GM12891 (cell line): ENCODE measurements around the gene PTGER4.
"Not testable (repeated sequence)": the region's sequence is repeated elsewhere in the genome, so short reads cannot be mapped to it uniquely, and the experiment has no call there.

Source experiments
- PAX5 ChIP-seq: IDR thresholded peaks from 2 replicates; pipeline ENCODE4 v1.6.1; 2011; ENCODE audit warnings: low read length, moderate library complexity, mild to moderate bottlenecking; ENCODE audit not compliant: insufficient read depth, severe bottlenecking
- POLR2A ChIP-seq: IDR thresholded peaks from 2 replicates; pipeline ENCODE4 v1.6.1; 2011; ENCODE audit warnings: low read depth, low read length, control low read depth
- POLR2AphosphoS5 ChIP-seq: IDR thresholded peaks from 2 replicates; pipeline ENCODE4 v1.6.1; 2011; ENCODE audit warnings: low read depth, low read length, control low read depth
- SPI1 ChIP-seq: IDR thresholded peaks from 2 replicates; pipeline ENCODE4 v1.6.1; 2011; ENCODE audit warnings: low read depth, low read length, control low read depth
- TAF1 ChIP-seq: IDR thresholded peaks from 2 replicates; pipeline ENCODE4 v1.6.1; 2011; ENCODE audit warnings: low read depth, low read length, control low read depth

DNA sequence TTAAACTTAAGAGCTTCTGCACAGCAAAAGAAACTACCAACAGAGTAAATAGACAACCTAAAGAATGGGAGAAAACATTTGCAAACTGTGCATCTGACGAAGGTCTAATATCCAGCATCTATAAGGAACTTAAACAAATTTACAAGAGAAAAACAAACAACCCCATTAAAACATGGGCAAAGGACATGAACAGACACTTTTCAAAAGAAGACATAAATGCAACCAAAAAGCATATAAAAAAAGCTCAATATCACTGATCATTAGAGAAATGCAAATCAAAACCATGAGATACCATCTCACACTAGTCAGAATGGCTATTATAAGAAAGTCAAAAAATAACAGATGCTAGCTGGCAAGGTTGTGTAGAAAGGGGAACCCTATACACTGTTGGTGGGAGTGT lies 25.8 kb downstream of the PTGER4 start:
- not testable (repeated sequence) for TF ChIP-seq POLR2AphosphoS5, PAX5, POLR2A, TAF1, SPI1
